HepG2 (cell line): ENCODE data around the gene DDRGK1. TPM values are rescaled to one million over a fixed set of nuclear protein-coding genes. Genes with fewer than 3 reads are reported as not detected.

Experiments used
- BCLAF1 ChIP-seq: fragments of 450-650 bp; IDR thresholded peaks from 2 replicates; pipeline ENCODE4 v1.6.1; 2017; ENCODE audit warnings: mild to moderate bottlenecking
- EEA1 ChIP-seq: sonication (generic); formaldehyde crosslinking; IDR thresholded peaks from 2 replicates; pipeline ENCODE4 v1.5.1; 2020; ENCODE audit warnings: mild to moderate bottlenecking, missing genetic modification reagents, borderline replicate concordance
- FIP1L1 ChIP-seq: fragments of 200-400 bp; formaldehyde crosslinking; IDR thresholded peaks from 2 replicates; pipeline ENCODE4 v1.6.1; 2018; ENCODE audit warnings: low read depth, mild to moderate bottlenecking, low read length, moderate library complexity, borderline replicate concordance; ENCODE audit not compliant: insufficient read depth
- HDAC6 ChIP-seq: fragments of 200-600 bp; sonication (generic); IDR thresholded peaks from 2 replicates; pipeline ENCODE4 v1.7.0; 2017; ENCODE audit warnings: mild to moderate bottlenecking, antibody characterized with exemption, low read length, low read depth
- HMG20A ChIP-seq: IDR thresholded peaks from 2 replicates; pipeline ENCODE4 v1.6.1; 2016; ENCODE audit warnings: borderline replicate concordance
- HMG20B ChIP-seq: conservative IDR thresholded peaks from 2 replicates; pipeline ENCODE4 v1.6.1; 2016; ENCODE audit warnings: missing genetic modification reagents, missing compliant biosample characterization
- LCORL ChIP-seq, 2 experiments: fragments of 450-650 bp in 1 of 2; sonication (generic) in 1 of 2; formaldehyde crosslinking in 1 of 2; IDR thresholded peaks; 2 replicates each; pipeline versions ENCODE4 v1.5.0 to v1.6.1; 2017 to 2020; ENCODE audit warnings: antibody characterized with exemption in 1 of 2, missing genetic modification reagents in 1 of 2
- MLLT10 ChIP-seq: sonication (generic); formaldehyde crosslinking; IDR thresholded peaks from 2 replicates; pipeline ENCODE4 v1.4.0; 2020; ENCODE audit warnings: missing genetic modification reagents
- NCOA1 ChIP-seq: sonication (generic); formaldehyde crosslinking; IDR thresholded peaks from 2 replicates; pipeline ENCODE4 v1.9.0; 2021; ENCODE audit warnings: missing genetic modification reagents
- PHB2 ChIP-seq: fragments of 450-650 bp; IDR thresholded peaks from 2 replicates; pipeline ENCODE4 v1.6.1; 2018; ENCODE audit not compliant: partially characterized antibody
- PHF21A ChIP-seq: sonication (generic); formaldehyde crosslinking; IDR thresholded peaks from 2 replicates; pipeline ENCODE4 v1.5.0; 2020; ENCODE audit warnings: mild to moderate bottlenecking, missing genetic modification reagents
- PLRG1 ChIP-seq: fragments of 450-650 bp; conservative IDR thresholded peaks from 2 replicates; pipeline ENCODE4 v1.6.1; 2016
- POGZ ChIP-seq: sonication (generic); formaldehyde crosslinking; IDR thresholded peaks from 2 replicates; pipeline ENCODE4 v1.4.0; 2020; ENCODE audit warnings: mild to moderate bottlenecking, missing genetic modification reagents
- POLR2AphosphoS5 ChIP-seq: IDR thresholded peaks from 2 replicates; pipeline ENCODE4 v1.6.1; 2012; ENCODE audit warnings: low read depth, low read length
- RAD21 ChIP-seq: fragments of 450-650 bp; formaldehyde crosslinking; IDR thresholded peaks from 2 replicates; pipeline ENCODE4 v1.5.0; 2020; ENCODE audit warnings: mild to moderate bottlenecking
- TOE1 ChIP-seq: sonication (generic); formaldehyde crosslinking; IDR thresholded peaks from 2 replicates; pipeline ENCODE4 v1.4.0; 2020; ENCODE audit warnings: mild to moderate bottlenecking, missing genetic modification reagents
- ZBTB7A ChIP-seq: sonication (generic); formaldehyde crosslinking; IDR thresholded peaks from 2 replicates; pipeline ENCODE4 v1.8.0; 2022; ENCODE audit warnings: mild to moderate bottlenecking, missing genetic modification reagents
- ZBTB8A ChIP-seq: sonication (generic); formaldehyde crosslinking; IDR thresholded peaks from 2 replicates; pipeline ENCODE4 v1.4.0; 2020; ENCODE audit warnings: mild to moderate bottlenecking, low read depth, missing genetic modification reagents, borderline replicate concordance
- ZNF138 ChIP-seq: sonication (generic); formaldehyde crosslinking; IDR thresholded peaks from 2 replicates; pipeline ENCODE4 v1.5.0; 2020; ENCODE audit warnings: mild to moderate bottlenecking, low read depth, missing genetic modification reagents
- ZNF230 ChIP-seq: sonication (generic); formaldehyde crosslinking; IDR thresholded peaks from 2 replicates; pipeline ENCODE4 v1.4.0; 2020; ENCODE audit warnings: mild to moderate bottlenecking, missing genetic modification reagents
- ZNF292 ChIP-seq: sonication (generic); formaldehyde crosslinking; IDR thresholded peaks from 2 replicates; pipeline ENCODE4 v1.8.1; 2022; ENCODE audit warnings: mild to moderate bottlenecking, low read depth, missing genetic modification reagents, borderline replicate concordance
- ZNF496 ChIP-seq: sonication (generic); formaldehyde crosslinking; IDR thresholded peaks from 2 replicates; pipeline ENCODE4 v1.8.1; 2023; ENCODE audit warnings: mild to moderate bottlenecking, moderate library complexity, missing genetic modification reagents; ENCODE audit not compliant: insufficient replicate concordance
- ZNF552 ChIP-seq: sonication (generic); formaldehyde crosslinking; IDR thresholded peaks from 2 replicates; pipeline ENCODE4 v1.9.0; 2022; ENCODE audit warnings: missing genetic modification reagents, mild to moderate bottlenecking, borderline replicate concordance
- ZNF639 ChIP-seq: conservative IDR thresholded peaks from 2 replicates; pipeline ENCODE4 v1.6.1; 2018; ENCODE audit warnings: missing genetic modification reagents
- ZNF644 ChIP-seq: IDR thresholded peaks from 2 replicates; pipeline ENCODE4 v1.6.1; 2016; ENCODE audit warnings: low read depth
- ZNF720 ChIP-seq: sonication (generic); formaldehyde crosslinking; IDR thresholded peaks from 2 replicates; pipeline ENCODE4 v1.4.0; 2020; ENCODE audit warnings: missing genetic modification reagents
- polyA plus RNA-seq, 8 experiments: library from polyadenylated mRNA; depleted of rRNA in 3 of 8; stranded (reverse) in 7 of 8; unstranded in 1 of 8; fragments of >200 nt; fragmentation: Illumina TruSeq in 4 of 8; extraction: Trizol in 4 of 8; gene quantifications; 2 replicates each; pipeline versions ENCODE4 v1.2.1 to v1.2.3, GENCODE V29; 2011 to 2016; ENCODE audit warnings: low read depth in 4 of 8, missing spikeins in 1 of 8, mixed read lengths in 1 of 8; ENCODE audit not compliant: insufficient read depth in 1 of 8
- total RNA-seq, 5 experiments: library from RNA; depleted of rRNA; stranded (reverse); fragments of >200 nt; fragmentation: Illumina TruSeq; extraction: Trizol; gene quantifications; 2 replicates each; pipeline ENCODE4 v1.2.3, GENCODE V29; 2016; ENCODE audit warnings: low read depth in 1 of 5
- TF ChIP-seq, protein P1 (sequence below): IDR thresholded peaks from 2 replicates; pipeline ENCODE4 v1.6.1; 2012; ENCODE audit warnings: low read depth, low read length, improper control_type of control experiment

The DDRGK1 gene
- total and polyA plus RNA-seq, 2 of the 13 experiments (the other 11 are each of a cell fraction or from before 2014, with no cell fraction given): 96.7 to 149 TPM

- TF ChIP-seq PHB2 (no peak), HDAC6 (no peak), FIP1L1 (no peak), TOE1 (CRISPR knock-in tag) (peak; percentile 58; the same call in 1 of the 2 replicates), ZNF639 (CRISPR knock-in tag) (no peak), MLLT10 (CRISPR knock-in tag) (no peak), ZBTB7A (CRISPR knock-in tag) (no peak), ZNF138 (CRISPR knock-in tag) (0 out of 2 replicates have a peak, but pooled peaks have one; percentile 55), HMG20B (CRISPR knock-in tag) (no peak), EEA1 (CRISPR knock-in tag) (no peak), ZNF720 (CRISPR knock-in tag) (no peak), LCORL (IDR thresholded peaks at IDR 0.05) (no peak), LCORL (CRISPR knock-in tag; IDR thresholded peaks at IDR 0.05) (peak; percentile 29; the same call in 1 of the 2 replicates), POLR2AphosphoS5 (no peak), ZNF552 (no peak), PHF21A (no peak; the same call in 1 of the 2 replicates), POGZ (CRISPR knock-in tag) (0 out of 2 replicates have a peak, but pooled peaks have one; percentile 13), RAD21 (CRISPR knock-in tag) (peak; percentile 96), ZNF496 (no peak), PLRG1 (no peak), NCOA1 (CRISPR knock-in tag) (no peak), ZNF292 (CRISPR knock-in tag) (no peak), BCLAF1 (no peak), HMG20A (CRISPR knock-in tag) (no peak), ZBTB8A (CRISPR knock-in tag) (no peak), ZNF230 (CRISPR knock-in tag) (0 out of 2 replicates have a peak, but pooled peaks have one; percentile 37), ZNF644 (CRISPR knock-in tag) (no peak)
- TF ChIP-seq, protein P1, sequence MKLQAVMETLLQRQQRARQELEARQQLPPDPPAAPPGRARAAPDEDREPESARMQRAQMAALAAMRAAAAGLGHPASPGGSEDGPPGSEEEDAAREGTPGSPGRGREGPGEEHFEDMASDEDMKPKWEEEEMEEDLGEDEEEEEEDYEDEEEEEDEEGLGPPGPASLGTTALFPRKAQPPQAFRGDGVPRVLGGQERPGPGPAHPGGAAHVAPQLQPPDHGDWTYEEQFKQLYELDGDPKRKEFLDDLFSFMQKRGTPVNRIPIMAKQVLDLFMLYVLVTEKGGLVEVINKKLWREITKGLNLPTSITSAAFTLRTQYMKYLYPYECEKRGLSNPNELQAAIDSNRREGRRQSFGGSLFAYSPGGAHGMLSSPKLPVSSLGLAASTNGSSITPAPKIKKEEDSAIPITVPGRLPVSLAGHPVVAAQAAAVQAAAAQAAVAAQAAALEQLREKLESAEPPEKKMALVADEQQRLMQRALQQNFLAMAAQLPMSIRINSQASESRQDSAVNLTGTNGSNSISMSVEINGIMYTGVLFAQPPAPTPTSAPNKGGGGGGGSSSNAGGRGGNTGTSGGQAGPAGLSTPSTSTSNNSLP: no peak
Measured at GRCh38 chr20:3250091-3250504, 45.6 kb upstream of the DDRGK1 start (continued).
